ENCODE results near the gene MPDZ.
A peak's percentile ranks its signal among the peaks of the same experiment; 100 is the strongest.
"Not testable (repeated sequence)": the region's sequence is repeated elsewhere in the genome, so short reads cannot be mapped to it uniquely, and the experiment has no call there.

The MPDZ gene

DNA sequence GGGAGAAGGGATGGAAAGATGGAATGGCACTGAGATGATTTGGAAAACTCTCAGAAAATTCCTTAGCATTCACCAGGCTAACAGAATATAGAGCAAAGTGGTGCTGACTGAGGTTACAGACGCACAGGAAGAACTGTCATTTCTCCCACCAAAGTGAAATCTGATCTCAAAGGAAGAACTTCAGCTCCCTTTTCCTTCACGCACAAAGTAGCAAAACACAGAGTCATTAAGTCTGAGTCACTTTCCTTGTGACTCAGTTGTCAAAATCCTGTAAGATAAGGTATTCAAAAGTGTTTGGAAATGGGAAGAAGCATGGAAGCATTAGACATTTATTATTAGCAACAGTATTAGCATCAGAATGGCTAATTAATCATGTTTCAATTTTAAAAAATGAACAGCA lies 11.7 kb downstream of the MPDZ start:
- DNase-seq (ENCODE audit: low read depth), result peak; percentile 96

DNA sequence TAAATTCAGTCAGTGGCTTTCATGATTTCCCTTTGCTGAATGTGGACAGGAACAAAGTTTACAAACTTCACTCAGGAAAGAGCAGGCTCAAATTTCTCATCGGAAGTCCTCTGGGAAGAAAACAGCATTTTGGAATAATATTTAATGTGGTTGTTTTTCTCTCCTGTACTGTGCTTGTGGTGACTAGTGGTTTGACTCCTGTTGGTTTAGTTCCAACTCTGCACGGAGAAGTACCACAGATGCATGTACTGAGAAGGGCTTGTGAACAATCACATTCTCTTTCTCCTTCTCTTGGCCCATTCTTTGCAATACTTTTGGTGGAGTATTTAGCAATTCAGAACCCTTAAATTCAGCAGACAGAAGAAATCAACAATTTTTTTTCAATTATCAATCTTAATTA lies 13.3 kb downstream of the MPDZ start:
- peak; percentile 94 for DNase-seq (ENCODE audit: low read depth)

DNA sequence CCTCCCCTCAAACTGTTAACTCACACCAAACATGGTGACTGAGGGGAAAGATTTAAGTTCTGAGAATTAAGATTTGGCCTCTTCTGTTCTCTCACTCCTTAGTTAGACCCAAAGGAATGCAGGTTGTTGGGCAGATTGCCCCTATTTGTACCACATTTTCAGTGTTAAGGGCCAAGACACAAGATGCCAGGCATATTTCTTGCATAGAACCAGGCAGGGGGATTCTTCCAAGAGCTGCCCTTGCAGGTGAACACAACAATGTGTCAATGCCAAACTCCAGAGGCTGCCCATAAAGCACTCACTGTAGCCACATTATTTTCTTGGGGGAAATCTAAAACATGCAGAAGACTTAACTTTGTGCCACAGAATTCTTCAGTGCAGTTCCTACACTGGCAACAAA lies 14.7 kb downstream of the MPDZ start:
- no peak for DNase-seq (ENCODE audit: low read depth)

DNA sequence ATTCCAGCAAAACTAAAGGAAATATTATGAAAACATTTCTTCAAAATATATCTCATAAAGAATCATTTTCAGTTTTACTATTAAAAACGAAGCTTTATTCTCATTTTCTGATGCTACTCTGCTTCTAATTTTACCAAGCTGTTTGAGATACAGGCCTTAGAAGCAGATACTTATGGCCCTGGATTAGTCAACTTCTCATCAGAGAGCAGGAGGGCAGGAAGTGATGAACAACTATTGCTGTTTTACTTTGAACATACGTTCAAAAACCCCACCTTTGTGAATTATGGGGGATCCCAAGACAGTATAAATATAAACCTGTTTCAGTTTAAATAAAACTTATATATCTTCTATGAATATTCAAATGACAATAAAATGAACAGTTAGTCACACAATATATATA lies 16.0 kb downstream of the MPDZ start:
- peak; percentile 35 for DNase-seq (ENCODE audit: low read depth)

DNA sequence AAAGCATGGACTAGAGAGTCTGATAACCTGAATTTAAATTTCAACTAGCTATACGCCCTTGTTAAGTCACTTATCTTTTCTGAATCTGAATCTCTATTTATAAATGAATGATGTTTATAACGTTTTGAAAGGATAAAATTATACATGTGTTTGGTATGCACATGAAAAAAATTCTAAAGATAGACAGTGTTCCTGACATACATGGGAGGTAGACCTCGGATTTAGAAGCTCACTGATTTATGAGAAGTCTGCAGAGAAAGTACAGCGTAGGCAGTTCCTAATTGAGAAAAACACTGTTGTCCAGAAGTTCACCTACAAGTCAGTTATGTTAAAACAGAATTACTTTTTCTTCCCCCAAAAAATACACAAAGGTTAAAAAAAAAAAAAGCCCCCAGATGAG lies 26.6 kb downstream of the MPDZ start:
- DNase-seq (ENCODE audit: low read depth), result no peak

DNA sequence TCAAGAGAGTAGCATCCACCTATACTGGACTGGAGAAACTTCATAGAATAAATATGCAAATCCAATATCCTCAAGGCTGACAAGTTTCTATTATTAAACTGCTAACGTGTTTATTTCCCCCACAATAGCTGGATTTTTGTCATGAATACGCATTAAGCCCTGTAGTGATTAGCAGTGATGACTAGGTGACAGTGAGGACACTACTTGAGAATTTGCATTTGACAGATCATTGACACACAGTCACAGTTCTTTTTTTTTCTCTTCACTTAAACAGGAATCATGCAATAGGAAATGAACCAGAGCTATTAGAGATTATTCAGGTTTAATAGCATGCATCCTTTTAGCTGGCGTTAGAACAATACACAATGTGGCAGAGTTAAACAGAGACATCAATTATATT lies 35.3 kb downstream of the MPDZ start:
- no peak for DNase-seq (ENCODE audit: low read depth)

DNA sequence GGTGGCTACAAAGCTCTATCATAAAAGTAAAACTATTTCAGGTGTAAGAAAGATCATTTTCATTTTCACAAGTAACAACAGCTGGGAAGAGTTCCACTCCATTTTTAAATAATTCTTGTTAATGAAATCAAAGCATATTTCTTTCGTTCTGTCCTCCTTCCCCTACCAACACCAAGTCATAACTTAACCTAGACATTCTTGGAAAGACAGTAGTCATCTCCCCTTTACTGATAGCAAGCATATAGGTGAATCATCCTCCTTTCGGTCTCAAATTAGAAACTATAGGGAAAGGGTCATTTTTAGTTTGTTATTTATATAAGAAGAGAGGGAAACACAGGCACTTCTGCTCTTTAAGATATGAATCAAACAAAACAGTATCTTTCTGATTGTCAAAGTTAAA lies 38.2 kb downstream of the MPDZ start:
- DNase-seq (ENCODE audit: low read depth), result no peak

DNA sequence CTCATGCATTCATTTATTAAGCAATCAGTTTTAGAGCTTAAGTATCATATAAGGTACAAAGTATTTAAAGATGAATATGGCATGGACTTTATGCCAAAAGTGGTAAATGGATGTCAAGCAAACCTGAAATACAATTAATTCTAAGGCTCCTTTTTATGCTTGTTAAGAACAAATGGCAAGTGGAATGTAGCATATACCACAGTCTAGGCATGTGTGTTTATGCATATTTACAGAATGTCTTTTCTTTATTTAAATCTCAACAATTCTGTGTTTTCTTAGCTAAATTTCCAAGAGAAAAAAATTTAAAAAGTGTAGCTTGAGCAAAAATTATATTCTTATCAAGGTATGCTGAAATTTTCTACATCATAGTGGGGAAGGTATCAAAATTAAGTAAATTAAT lies 39.8 kb downstream of the MPDZ start:
- DNase-seq (ENCODE audit: low read depth), result no peak

DNA sequence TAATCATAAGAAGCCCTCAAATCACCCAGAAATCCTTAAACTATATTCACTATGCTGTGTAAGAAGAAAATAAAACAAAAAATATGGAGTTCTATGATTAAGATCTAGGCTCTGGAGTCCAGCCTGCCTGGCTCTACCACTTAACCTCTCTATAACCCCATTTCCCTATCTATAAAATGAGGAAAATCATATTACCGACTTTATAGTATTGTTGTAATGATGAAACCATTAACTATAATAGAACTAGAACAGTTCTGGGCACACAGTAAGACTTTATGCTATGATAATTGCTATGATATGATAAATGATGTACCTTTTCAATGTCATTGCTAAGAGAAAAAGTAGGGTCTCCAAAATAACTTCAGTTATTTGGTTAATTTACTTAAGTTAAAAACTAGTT lies 40.3 kb downstream of the MPDZ start:
- no peak for DNase-seq (ENCODE audit: low read depth)

DNA sequence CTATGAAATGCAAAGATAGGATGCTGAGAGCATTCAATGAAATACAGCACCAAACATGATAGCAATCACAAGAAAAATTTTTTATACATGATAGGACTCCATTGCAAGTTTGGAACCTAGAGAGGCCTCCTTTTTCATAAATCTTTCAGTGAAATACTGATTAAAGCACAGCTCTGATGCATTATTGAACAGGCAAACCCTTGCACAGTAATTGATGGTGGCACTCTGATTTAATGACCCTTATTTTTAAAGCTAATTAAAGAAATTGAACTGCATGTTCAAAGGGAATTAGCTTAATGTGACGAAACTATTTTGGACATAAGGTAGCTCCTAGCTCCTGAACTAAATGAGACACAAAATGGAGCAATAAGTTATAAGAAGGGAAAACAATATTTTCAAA lies 44.6 kb downstream of the MPDZ start:
- no peak for DNase-seq (ENCODE audit: low read depth)

DNA sequence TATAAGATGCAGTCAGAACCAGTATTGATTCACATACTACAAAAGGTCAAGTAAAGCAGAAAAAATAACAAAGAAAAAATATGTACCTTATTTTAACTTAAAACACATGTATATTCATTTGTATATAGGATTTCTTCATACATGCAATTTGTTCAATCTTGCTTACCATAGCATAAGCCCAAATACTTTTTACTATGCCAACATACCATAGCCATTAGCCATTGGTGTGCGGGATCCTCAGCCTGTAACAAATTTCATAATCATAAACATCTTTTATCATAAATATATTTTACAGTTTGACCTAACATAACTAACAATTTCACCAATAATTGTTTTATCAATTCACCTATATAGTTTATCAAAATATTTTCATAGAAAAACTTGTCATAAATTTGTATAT lies 51.1 kb downstream of the MPDZ start:
- peak; percentile 54 for DNase-seq (ENCODE audit: low read depth)

DNA sequence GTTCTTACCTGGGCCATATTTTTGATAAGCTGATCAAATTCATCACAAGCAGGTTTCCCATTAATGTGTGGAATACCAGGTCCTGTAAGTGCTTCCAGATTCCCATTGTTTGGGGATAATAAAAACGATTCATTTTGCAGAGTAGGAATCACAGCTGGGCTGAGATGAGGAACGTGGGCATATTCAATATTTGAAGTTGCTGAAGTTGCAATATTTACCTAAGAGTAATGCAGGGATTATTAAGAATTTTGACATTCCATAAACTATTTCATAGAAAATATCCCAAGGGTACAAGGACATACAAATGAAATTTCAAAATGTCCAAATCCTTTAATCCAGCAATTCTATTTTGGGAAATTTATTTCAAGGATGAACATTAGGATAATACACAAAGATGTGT lies 55.1 kb downstream of the MPDZ start:
- DNase-seq (ENCODE audit: low read depth), result no peak

DNA sequence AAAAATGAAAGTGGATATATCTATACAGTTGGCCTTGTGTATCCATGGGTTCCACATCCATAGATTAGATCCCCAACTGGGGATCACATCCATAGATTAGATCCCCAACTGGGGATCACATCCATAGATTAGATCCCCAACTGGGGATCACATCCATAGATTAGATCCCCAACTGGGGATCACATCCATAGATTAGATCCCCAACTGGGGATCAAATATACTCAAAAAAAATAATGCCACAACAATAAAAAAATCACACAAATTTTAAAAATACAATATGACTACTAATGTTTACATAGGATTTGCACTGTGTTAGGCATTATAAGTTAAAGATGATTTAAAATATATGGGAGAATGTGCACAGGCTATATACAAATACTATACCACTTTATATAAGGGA lies 56.8 kb downstream of the MPDZ start:
- not testable (repeated sequence) for DNase-seq (ENCODE audit: low read depth)

DNA sequence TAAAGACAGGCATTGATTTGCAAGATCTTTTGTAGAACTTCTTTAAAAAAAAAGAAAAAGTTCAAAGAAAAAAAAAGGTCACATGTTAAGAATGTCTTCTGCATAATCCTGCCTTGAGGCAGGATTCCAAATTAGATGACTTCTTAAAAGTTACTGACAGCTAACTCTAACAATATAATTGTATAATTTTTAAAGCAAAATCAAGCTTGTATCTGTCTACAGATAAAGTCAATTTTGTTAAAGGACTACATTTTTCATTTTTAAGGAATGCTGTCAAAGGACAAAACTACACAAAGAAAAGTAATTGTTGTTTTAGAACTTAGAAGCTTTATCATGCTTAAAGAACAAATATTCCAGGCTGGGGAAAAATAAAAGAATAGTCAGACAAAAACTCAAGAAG lies 57.8 kb downstream of the MPDZ start:
- no peak for DNase-seq (ENCODE audit: low read depth)

DNA sequence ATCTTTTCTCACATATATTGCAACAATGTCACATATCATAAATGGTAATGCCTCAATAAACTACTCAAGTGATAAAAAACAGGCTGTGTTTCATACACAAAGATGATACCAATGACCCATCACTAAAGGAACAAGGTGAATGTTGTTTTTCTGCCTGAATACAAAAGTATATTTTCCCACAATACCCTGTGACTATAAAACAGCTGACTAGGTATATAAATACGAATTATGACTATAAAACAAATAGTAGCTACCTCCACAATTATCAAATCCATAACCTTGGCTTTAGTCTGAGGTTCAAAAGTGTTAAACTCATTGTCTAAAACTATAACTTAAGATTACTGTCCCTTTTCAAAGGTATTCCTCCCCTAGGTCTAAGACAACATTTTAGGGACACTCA lies 58.7 kb downstream of the MPDZ start:
- no peak for DNase-seq (ENCODE audit: low read depth)

DNA sequence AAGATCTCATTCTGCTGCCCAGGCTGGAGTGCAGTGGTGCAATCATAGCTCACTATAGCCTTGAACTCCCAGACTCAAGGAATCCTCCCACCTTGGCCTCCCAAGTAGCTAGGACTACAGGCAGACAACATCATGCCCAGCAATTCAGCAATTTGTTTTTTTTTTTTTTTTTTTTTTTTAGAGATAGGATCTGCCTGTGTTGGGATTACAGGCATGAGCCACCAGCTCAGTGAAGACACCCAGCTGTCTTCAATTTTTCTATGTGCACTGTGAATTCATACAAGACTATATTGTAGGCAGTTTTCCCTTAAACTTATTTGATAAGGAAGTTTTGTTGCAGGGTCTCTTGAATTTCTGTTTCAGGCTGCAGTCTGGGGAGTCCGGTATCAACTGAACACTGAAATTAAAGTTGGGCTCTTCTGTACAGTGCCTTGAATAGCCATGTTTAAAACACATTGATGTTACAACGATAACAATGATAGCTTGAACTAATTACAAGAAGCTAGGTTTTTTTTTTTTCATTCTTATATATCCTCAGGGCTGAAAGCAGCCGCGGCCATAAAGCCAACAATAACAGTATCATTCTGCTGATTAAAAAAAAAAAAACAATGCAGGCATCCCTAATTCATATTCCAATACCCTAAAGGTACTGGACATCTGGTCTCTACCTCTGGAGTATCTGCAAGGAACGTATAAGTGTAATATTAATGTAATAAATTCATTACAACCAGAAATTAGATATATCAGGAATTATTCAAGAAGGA lies 63.5 kb downstream of the MPDZ start:
- no peak for DNase-seq (ENCODE audit: low read depth)

DNA sequence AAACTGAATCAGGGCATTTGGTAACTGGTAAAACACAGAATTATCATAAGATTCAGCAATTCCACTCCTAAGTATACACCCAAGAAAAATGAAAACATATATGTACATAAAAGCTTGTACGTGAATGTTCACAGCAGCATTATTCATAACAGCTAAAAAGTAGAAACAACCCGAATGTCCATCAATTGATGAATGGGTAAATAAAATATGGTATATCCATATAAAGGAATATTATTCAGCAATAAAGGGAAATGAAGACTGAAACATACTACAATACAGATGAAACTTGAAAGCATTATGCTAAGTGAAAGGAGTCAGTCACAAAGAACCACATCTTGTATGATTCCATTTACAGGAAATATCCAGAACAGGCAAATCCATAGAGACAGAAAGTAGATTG lies 65.5 kb downstream of the MPDZ start:
- DNase-seq (ENCODE audit: low read depth), result no peak

DNA sequence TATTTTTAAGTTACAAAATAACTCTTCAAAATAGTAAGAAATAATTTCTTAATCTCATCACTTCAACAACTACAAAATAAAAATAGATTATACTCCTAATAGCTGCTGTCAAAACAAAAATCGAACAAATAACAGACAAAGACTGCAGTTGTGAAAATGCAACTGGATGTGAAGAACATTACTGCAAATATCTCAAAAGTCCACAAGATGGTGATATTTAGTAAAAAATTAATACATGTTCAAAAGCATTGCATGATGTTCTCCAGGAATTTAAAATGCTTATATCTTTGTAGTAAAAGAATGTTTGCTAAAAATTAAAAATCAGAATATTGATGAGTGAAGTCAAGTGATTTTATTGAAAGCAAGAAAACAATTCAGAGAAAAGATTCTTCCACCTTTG lies 66.2 kb downstream of the MPDZ start:
- peak; percentile 34 for DNase-seq (ENCODE audit: low read depth)

DNA sequence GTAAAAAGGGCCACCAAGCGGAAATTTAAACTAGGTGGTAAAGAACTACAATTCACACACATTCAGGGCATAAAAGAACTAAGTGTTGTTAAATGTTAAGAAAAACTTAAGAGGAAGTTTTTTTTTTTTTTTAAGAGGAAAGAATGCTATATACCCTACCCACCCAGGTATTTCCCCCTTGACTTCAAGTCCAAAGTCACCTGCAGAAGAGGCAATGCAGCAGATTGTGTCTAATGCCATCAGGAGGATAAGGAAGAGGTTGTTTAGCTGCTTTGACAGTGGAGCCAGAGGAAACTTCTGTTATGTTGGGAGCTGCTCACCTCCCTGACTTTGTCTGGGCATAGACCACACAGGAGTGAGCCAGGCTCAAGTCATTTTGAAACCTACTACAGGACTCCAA lies 69.2 kb downstream of the MPDZ start:
- no peak for DNase-seq (ENCODE audit: low read depth)

DNA sequence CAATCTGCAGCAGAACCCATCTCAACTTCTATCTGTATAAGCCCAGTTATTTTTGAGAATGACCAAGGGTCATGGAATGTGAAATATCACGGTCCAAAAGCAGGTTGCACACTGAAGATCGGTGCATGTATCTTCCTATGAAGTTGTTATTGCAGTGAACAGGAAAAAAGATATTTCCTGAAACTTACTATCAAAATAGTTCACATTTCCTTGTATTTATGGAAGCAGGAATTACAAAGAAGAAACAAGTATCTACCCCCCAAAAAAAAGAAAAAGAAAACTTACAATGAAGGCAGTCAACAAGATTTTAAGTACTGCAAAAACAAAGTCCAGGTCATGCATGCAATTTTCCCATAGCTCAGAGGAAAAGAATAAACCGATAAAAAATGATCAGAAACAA lies 70.0 kb downstream of the MPDZ start:
- DNase-seq (ENCODE audit: low read depth), result peak; percentile 9

DNA sequence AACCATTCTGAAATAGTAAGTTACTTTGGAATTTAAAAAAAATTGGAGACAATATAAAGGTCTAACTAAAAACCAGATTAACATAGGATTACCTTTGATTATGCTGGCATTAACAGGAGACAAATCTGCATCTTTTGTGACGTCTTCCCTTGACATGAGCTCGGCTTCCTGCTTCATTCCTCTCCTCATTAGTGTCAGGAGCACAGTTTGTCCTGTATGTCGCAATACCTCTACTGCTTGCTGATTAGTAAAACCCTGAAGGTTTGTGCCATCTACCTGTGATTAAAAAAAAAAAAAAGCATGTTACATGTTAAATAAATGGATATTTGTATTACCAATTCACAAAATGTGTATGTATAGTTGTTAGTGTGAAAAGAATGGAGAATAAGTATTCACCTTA lies 73.7 kb downstream of the MPDZ start:
- DNase-seq (ENCODE audit: low read depth), result peak; percentile 60

DNA sequence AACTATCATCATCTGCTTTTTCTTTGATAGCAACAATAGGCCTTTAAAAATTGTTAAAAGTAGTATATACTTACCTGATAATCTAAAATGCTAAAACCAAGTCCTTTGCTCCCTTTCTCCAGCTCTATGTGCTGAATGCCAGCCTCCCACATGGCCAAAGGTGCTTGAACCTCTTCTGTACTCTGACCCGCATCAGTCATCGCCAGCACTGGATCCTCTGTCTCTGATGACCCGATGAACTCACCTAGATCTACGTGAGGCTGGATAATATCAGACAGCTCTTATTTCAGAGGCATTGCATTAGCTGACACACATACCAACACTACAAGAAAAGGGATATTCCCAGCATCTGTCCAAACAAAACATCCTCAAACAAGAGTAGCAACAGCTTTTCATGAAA lies 89.5 kb downstream of the MPDZ start:
- peak; percentile 8 for DNase-seq (ENCODE audit: low read depth)

DNA sequence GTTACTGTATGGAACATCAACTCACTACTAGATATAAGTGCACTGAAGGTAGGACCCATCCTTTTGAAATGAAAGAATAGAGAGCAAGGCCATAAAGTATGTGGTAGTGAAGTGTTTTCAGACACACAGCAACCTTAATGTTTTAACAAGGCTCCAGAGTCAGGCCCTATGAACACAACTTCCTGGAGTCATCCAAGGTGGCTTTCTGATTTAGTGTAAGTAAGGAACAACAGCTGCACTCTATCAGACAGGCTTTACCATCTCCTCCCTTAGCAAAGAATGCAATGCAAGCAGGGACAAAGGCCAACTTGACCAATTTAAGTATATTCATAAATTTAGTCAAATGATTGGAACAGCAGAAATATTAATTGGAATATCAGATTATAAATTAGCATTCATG lies 90.1 kb downstream of the MPDZ start:
- DNase-seq (ENCODE audit: low read depth), result no peak

DNA sequence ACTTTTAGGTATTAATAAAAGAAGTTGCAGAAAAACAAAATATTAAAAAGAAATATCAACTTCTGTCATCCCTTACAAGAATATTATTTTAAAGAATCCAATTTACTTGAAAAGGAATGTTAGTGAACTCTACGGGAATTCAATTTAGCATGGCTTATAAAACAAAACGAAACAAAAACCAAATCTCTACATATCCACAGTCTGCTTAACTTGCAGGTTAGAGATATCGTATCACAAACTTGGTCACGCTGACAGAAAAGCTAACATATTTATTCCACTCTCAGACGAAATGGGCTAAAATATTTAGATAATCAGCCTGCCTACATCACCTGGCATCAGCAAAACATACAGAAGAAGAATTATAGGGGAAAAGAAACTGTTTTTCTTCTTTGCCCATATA lies 92.7 kb downstream of the MPDZ start:
- no peak for DNase-seq (ENCODE audit: low read depth)

DNA sequence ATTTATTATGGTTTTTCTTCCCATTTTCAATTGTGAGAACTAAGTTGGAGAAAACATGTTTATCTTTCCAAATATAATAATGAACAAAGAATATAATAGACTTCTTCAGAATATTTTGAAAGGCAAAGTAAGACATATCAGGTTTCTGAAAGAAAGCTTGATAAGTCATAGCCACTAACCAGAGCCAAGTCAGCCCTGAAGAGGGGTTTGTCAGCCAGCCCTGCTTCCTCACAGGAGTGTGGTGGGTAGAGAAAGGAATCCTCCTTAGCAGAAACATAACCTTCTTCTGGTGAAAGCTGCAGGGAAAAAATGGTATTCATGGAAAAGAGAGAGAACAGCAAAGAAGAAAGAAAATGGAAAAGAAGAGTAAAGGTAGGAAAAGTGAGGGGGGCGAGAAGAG lies 93.4 kb downstream of the MPDZ start:
- peak; percentile 51 for DNase-seq (ENCODE audit: low read depth)
